Effector CD4-positive, alpha-beta T cell (primary cell): ENCODE data around the gene PLEKHA3.
"Not testable (repeated sequence)": the region's sequence is repeated elsewhere in the genome, so short reads cannot be mapped to it uniquely, and the experiment has no call there.

Experiments
- DNase-seq: peaks from one replicate; pipeline ENCODE4 v3.0.0-alpha.2; 2020

PLEKHA3 gene

GRCh38 chr2:178525460-178525859, 45.2 kb downstream of the PLEKHA3 start:
- not testable (repeated sequence) for DNase-seq

GRCh38 chr2:178526256-178526655, 46.0 kb downstream of the PLEKHA3 start:
- no peak for DNase-seq

GRCh38 chr2:178527592-178527991, 47.3 kb downstream of the PLEKHA3 start:
- no peak for DNase-seq

- no peak for DNase-seq
Observed at GRCh38 chr2:178528647-178529046, 48.4 kb downstream of the PLEKHA3 start.

- no peak for DNase-seq
Observed at GRCh38 chr2:178529194-178529593, 48.9 kb downstream of the PLEKHA3 start.

- DNase-seq: no peak
Observed at GRCh38 chr2:178530131-178530530, 49.9 kb downstream of the PLEKHA3 start.

- no peak for DNase-seq
Observed at GRCh38 chr2:178530625-178531142, 50.4 kb downstream of the PLEKHA3 start.

- no peak for DNase-seq
Observed at GRCh38 chr2:178531168-178531567, 50.9 kb downstream of the PLEKHA3 start.

GRCh38 chr2:178536037-178536436, 55.8 kb downstream of the PLEKHA3 start:
- no peak for DNase-seq

GRCh38 chr2:178542161-178542560, 61.9 kb downstream of the PLEKHA3 start:
- no peak for DNase-seq

- DNase-seq: no peak
Observed at GRCh38 chr2:178542569-178542968, 62.3 kb downstream of the PLEKHA3 start.

- DNase-seq: no peak
Observed at GRCh38 chr2:178550352-178550751, 70.1 kb downstream of the PLEKHA3 start.

GRCh38 chr2:178553047-178553446, 72.8 kb downstream of the PLEKHA3 start:
- no peak for DNase-seq
